CD4-positive, alpha-beta T cell treated with Interleukin-15 for 4 hours (primary cell): ENCODE measurements around the gene ADGRG6.

Experiments
- DNase-seq: peaks from one replicate; pipeline ENCODE4 v3.0.0-alpha.2; 2020; ENCODE audit warnings: low spot score

The ADGRG6 gene

GRCh38 chr6:142291512-142291911, 10.3 kb upstream of the ADGRG6 start:
- no peak for DNase-seq

- DNase-seq, result no peak
These were observed 9.5 kb upstream of the ADGRG6 start for GRCh38 chr6:142292166-142292924.

GRCh38 chr6:142293121-142293520, 8.7 kb upstream of the ADGRG6 start:
- no peak for DNase-seq

- DNase-seq, result no peak
These were observed 7.1 kb upstream of the ADGRG6 start for GRCh38 chr6:142294679-142295078.

- no peak for DNase-seq
These were observed 4.7 kb upstream of the ADGRG6 start for GRCh38 chr6:142296975-142297604.

GRCh38 chr6:142297605-142297995, 4.2 kb upstream of the ADGRG6 start:
- no peak for DNase-seq

- no peak for DNase-seq
These were observed 3.6 kb upstream of the ADGRG6 start for GRCh38 chr6:142297996-142298753.

GRCh38 chr6:142300302-142300701, 1.5 kb upstream of the ADGRG6 start:
- DNase-seq, result no peak

- DNase-seq, result no peak
These were observed 803 bp upstream of the ADGRG6 start for GRCh38 chr6:142300758-142301650.

- DNase-seq, result no peak
These were observed 791 bp downstream of the ADGRG6 start for GRCh38 chr6:142302421-142303175.

GRCh38 chr6:142303176-142303533, 1.3 kb downstream of the ADGRG6 start:
- no peak for DNase-seq

- DNase-seq, result no peak
These were observed 2.4 kb downstream of the ADGRG6 start for GRCh38 chr6:142304241-142304640.

- no peak for DNase-seq
These were observed 4.9 kb downstream of the ADGRG6 start for GRCh38 chr6:142306736-142307135.

- DNase-seq, result no peak
These were observed 6.3 kb downstream of the ADGRG6 start for GRCh38 chr6:142307963-142308748.

- no peak for DNase-seq
These were observed 7.6 kb downstream of the ADGRG6 start for GRCh38 chr6:142309426-142309825.

GRCh38 chr6:142313284-142313683, 11.5 kb downstream of the ADGRG6 start:
- DNase-seq, result no peak

GRCh38 chr6:142316791-142317368, 15.1 kb downstream of the ADGRG6 start:
- no peak for DNase-seq

- DNase-seq, result no peak
These were observed 16.9 kb downstream of the ADGRG6 start for GRCh38 chr6:142318714-142319113.

- DNase-seq, result no peak
These were observed 18.6 kb downstream of the ADGRG6 start for GRCh38 chr6:142320366-142320765.

- no peak for DNase-seq
These were observed 19.6 kb downstream of the ADGRG6 start for GRCh38 chr6:142321451-142321850.
